ENCODE results near the gene CAMK2G. TPM values are rescaled to one million over a fixed set of nuclear protein-coding genes. Genes with fewer than 3 reads are reported as not detected.

The CAMK2G gene
- total RNA-seq, 4 donors from 2014 or later: 82.3 to 207 (median 155) TPM

GRCh38 chr10:73857446-73857845 lies 16.9 kb downstream of the CAMK2G start:
- Histone ChIP-seq H3K27ac (peak overlapping the region; percentile 20 to 92 (median 88)), H3K9me3 (no peaks in the 10 kb centered on the region), H3K27me3 (no peaks in the 10 kb centered on the region), H3K4me3 (no peak overlapping the region), H3K36me3 (peaks cover 0 to 58% of the 10 kb centered on the region in 2 donors), H3K4me1 (peaks cover 6 to 100% (median 13%) of the 10 kb centered on the region in 3 donors)
- 43 to 78% methylated on average over 6 to 9 of the region's 10 CpGs for WGBS, 2 donors (ENCODE audit: low coverage in 1 of 2)
- TF ChIP-seq CTCF (IDR thresholded peaks at IDR 0.05) (no peak), POLR2A (IDR thresholded peaks at IDR 0.05) (no peak), EP300 (IDR thresholded peaks at IDR 0.05) (no peak), POLR2AphosphoS5 (IDR thresholded peaks at IDR 0.05) (no peak)
- ATAC-seq: no peak

DNA sequence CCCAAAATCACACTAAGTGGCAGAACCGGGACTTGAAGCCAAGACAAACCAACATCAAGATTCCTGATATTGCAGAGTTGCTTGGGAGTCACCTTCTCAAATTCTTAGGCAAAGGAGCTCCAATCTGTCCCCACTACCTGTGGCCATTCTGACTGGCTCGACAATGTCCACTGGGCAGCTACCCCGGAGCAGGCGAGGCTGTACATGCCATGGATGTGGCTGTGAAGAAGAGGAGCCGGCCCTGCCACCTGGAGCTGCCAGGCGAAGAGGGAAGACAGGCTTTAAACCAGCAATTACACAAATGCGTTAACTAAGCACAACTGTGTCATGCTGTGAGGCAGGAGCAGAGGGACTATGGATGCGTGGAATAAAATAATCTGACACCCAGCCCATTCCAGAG lies 18.1 kb downstream of the CAMK2G start:
- no peaks in the 10 kb centered on the region for H3K27me3 ChIP-seq
- peak overlapping the region; percentile 17 to 92 (median 88) for H3K27ac ChIP-seq
- WGBS, 2 donors (ENCODE audit: low coverage in 1 of 2): 41 to 44% methylated on average over 3 to 4 of the region's 8 CpGs
- peaks cover 0 to 62% of the 10 kb centered on the region in 2 donors for H3K36me3 ChIP-seq
- H3K9me3 ChIP-seq: no peaks in the 10 kb centered on the region
- no peak overlapping the region for H3K4me3 ChIP-seq
- TF ChIP-seq EP300 (IDR thresholded peaks at IDR 0.05) (no peak), CTCF (IDR thresholded peaks at IDR 0.05) (no peak), POLR2AphosphoS5 (IDR thresholded peaks at IDR 0.05) (no peak)
- no peak for ATAC-seq
- H3K4me1 ChIP-seq: peaks cover 6 to 100% (median 14%) of the 10 kb centered on the region in 3 donors

- peaks cover 0 to 53% of the 10 kb centered on the region in 2 donors for H3K36me3 ChIP-seq
- H3K27me3 ChIP-seq: no peaks in the 10 kb centered on the region
- no peak for ATAC-seq
- H3K9me3 ChIP-seq: no peaks in the 10 kb centered on the region
- TF ChIP-seq CTCF (IDR thresholded peaks at IDR 0.05): no peak
- no peak for TF ChIP-seq POLR2A (IDR thresholded peaks at IDR 0.05)
- TF ChIP-seq POLR2AphosphoS5 (IDR thresholded peaks at IDR 0.05): no peak
- TF ChIP-seq EP300 (IDR thresholded peaks at IDR 0.05): no peak
- H3K4me3 ChIP-seq: no peak overlapping the region
- WGBS, 2 donors (ENCODE audit: low coverage in 1 of 2): 83 to 94% methylated on average over 1 to 2 of the region's 4 CpGs
- peaks cover 6 to 100% (median 23%) of the 10 kb centered on the region in 3 donors for H3K4me1 ChIP-seq
- peak overlapping the region; percentile 16 to 92 (median 88) for H3K27ac ChIP-seq
Measured at GRCh38 chr10:73855413-73855812, 18.9 kb downstream of the CAMK2G start.

DNA sequence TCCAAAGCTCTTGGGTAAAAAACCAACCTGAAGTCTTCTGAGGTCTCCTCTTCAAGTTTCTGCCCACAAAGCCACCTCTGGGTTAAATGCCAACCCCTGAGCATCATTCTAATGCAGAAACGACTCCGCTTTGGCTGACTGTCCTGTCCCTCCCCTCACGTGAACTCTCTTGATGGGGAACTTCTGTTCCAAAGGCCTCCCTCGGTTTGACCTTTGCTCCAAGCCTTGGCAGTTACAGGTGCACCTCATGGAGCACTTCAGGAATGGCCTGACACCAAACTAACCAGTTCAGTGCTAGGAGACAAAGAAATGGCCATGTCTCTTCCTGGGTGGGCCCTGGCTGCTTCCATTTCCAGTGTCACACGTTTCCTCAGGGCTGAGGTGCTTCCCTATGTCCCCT lies 20.0 kb downstream of the CAMK2G start:
- Histone ChIP-seq H3K4me1 (peaks cover 8 to 100% (median 34%) of the 10 kb centered on the region in 3 donors), H3K36me3 (peaks cover 0 to 42% of the 10 kb centered on the region in 2 donors), H3K27ac (peak overlapping the region; percentile 21 to 92 (median 88)), H3K27me3 (no peaks in the 10 kb centered on the region), H3K4me3 (no peak overlapping the region), H3K9me3 (no peaks in the 10 kb centered on the region)
- no peak for ATAC-seq
- no peak for TF ChIP-seq POLR2A (IDR thresholded peaks at IDR 0.05)
- TF ChIP-seq EP300 (IDR thresholded peaks at IDR 0.05): no peak
- WGBS, 2 donors (ENCODE audit: low coverage in 1 of 2): 55 to 69% methylated on average over 2 to 3 of the region's 5 CpGs

DNA sequence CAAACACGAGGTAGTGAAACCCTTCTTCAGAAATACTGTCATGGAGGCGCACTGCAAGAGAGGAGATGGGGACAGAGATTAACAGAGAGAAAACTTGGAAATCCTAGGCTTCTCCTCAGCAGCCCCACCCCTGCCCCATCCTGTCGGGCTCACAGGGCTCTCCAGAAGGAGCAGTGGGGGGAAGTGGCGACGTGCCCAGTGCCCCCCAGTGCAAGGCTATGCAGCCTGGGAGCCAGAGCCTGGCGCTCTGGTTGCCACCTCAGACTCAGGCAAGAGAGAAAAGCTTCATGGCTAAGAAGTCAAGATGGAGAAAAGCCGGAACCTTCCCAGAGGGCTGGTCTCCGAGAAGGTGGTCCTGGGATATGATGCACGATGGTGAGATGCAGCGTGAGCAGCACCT lies 21.2 kb downstream of the CAMK2G start:
- no peak for ATAC-seq
- no peak overlapping the region for H3K4me3 ChIP-seq
- H3K27ac ChIP-seq: peak overlapping the region; percentile 73 to 92 (median 88)
- no peaks in the 10 kb centered on the region for H3K27me3 ChIP-seq
- WGBS, 2 donors (ENCODE audit: low coverage in 1 of 2): 100% methylated on average over 2 of the region's 10 CpGs; no CpG with 5 or more reads in 1 of the 2 donors
- no peaks in the 10 kb centered on the region for H3K9me3 ChIP-seq
- peaks cover 0 to 44% of the 10 kb centered on the region in 2 donors for H3K36me3 ChIP-seq
- H3K4me1 ChIP-seq: peaks cover 6 to 100% (median 39%) of the 10 kb centered on the region in 3 donors
- TF ChIP-seq POLR2AphosphoS5 (IDR thresholded peaks at IDR 0.05) (no peak), POLR2A (IDR thresholded peaks at IDR 0.05) (no peak), CTCF (IDR thresholded peaks at IDR 0.05) (no peak)
